ENCODE measurements around the gene FMNL2.
"Not testable (repeated sequence)": the region's sequence is repeated elsewhere in the genome, so short reads cannot be mapped to it uniquely, and the experiment has no call there.

The FMNL2 gene

DNA sequence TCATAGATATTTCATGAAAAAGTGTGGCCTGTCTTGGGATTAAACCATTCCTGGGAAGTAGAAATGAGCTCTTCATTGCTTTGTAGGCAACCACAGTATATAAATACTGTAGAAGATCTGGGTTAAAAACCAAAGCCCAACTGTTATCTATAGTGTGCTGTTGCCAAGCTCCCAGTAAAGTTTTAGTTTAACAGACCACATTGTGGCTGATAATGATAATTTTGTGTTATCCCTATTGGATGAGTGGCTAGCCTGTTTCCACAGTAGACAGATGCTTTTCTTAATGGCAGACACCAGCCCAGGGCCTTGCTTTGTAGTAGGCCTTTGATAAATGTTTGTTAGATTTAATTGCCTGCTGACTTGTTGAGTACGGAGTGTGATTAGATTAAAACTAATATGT is 52.1 kb downstream of the FMNL2 start:
- no peak for DNase-seq (ENCODE audit: low read depth)
- in situ Hi-C loops (cut with HindIII; ENCODE audit: low sequenced_read_pairs), result no loop called here
- no peak overlapping the region for H3K4me3 ChIP-seq (ENCODE audit: low read depth, low read length)
- no peak for TF ChIP-seq CTCF (IDR thresholded peaks at IDR 0.05; ENCODE audit: low read depth, low read length, missing control alignments)

- DNase-seq (ENCODE audit: low read depth); H3K4me3 ChIP-seq (ENCODE audit: low read depth, low read length); in situ Hi-C loops (cut with HindIII; ENCODE audit: low sequenced_read_pairs): not testable (repeated sequence)
Measured at GRCh38 chr2:152388269-152388668, 53.3 kb downstream of the FMNL2 start.

DNA sequence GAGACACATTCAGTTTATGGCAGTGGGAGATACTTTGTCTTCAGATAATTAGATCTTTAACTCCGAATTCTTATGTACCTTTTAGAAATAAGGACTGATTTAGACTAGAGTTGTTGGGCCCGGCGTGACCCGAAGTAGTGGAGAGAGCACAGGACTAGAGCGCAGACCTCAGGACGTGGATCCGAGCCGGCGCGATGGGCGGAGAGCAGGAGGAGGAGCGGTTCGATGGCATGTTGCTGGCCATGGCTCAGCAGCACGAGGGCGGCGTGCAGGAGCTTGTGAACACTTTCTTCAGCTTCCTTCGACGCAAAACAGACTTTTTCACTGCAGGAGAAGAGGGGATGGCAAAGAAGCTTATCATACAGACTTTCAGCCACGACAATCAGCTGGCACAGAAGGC is 54.5 kb downstream of the FMNL2 start:
- TF ChIP-seq CTCF (IDR thresholded peaks at IDR 0.05; ENCODE audit: low read depth, low read length, missing control alignments), result no peak
- DNase-seq (ENCODE audit: low read depth), result no peak
- in situ Hi-C loops (cut with HindIII; ENCODE audit: low sequenced_read_pairs), result no loop called here
- H3K4me3 ChIP-seq (ENCODE audit: low read depth, low read length), result no peak overlapping the region

DNA sequence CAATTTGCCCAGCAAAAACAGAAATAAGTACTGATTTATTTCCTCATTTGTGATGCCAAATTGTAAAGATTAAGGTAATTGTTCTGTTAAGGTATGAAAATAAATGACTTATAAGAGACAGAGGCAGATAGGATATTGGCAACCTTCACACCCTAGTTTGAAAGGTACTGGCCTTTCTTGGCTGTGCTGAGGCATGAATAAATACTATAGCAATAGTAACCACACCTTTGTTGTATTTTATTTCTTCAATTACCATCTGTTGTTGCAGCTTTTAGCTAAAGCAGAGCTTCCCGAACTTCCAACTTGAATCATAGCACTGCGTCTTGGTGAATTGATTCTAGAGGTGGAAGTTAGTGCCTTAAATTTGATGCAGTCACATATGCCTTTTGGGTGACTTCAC is 55.9 kb downstream of the FMNL2 start:
- no peak for DNase-seq (ENCODE audit: low read depth)
- TF ChIP-seq CTCF (IDR thresholded peaks at IDR 0.05; ENCODE audit: low read depth, low read length, missing control alignments), result no peak
- H3K4me3 ChIP-seq (ENCODE audit: low read depth, low read length), result no peak overlapping the region
- in situ Hi-C loops (cut with HindIII; ENCODE audit: low sequenced_read_pairs), result no loop called here

- no peak overlapping the region for H3K4me3 ChIP-seq (ENCODE audit: low read depth, low read length)
- no peak for DNase-seq (ENCODE audit: low read depth)
- in situ Hi-C loops (cut with HindIII; ENCODE audit: low sequenced_read_pairs), result no loop called here
- no peak for TF ChIP-seq CTCF (IDR thresholded peaks at IDR 0.05; ENCODE audit: low read depth, low read length, missing control alignments)
Measured at GRCh38 chr2:152391318-152391717, 56.3 kb downstream of the FMNL2 start.

- no peak for DNase-seq (ENCODE audit: low read depth)
- no peak overlapping the region for H3K4me3 ChIP-seq (ENCODE audit: low read depth, low read length)
- TF ChIP-seq CTCF (IDR thresholded peaks at IDR 0.05; ENCODE audit: low read depth, low read length, missing control alignments), result no peak
- in situ Hi-C loops (cut with HindIII; ENCODE audit: low sequenced_read_pairs), result no loop called here
Measured at GRCh38 chr2:152393377-152393776, 58.4 kb downstream of the FMNL2 start.

GRCh38 chr2:152394326-152394725 is 59.4 kb downstream of the FMNL2 start:
- no peak overlapping the region for H3K4me3 ChIP-seq (ENCODE audit: low read depth, low read length)
- DNase-seq (ENCODE audit: low read depth), result no peak
- in situ Hi-C loops (cut with HindIII; ENCODE audit: low sequenced_read_pairs), result no loop called here
- no peak for TF ChIP-seq CTCF (IDR thresholded peaks at IDR 0.05; ENCODE audit: low read depth, low read length, missing control alignments)
